ENCODE results near the gene EXOC4. TPM values are rescaled to one million over a fixed set of nuclear protein-coding genes. Genes with fewer than 3 reads are reported as not detected.

Gene EXOC4
- total and polyA plus RNA-seq, 2 of the 13 experiments (the other 11 are each of a cell fraction or from before 2014, with no cell fraction given) = 22.5 to 39.0 TPM

- TF ChIP-seq MNT (IDR thresholded peaks at IDR 0.05) = no peak
- TF ChIP-seq ZBTB42 (CRISPR knock-in tag; IDR thresholded peaks at IDR 0.05) = no peak
- TF ChIP-seq ZNF761 (CRISPR knock-in tag; conservative IDR thresholded peaks at IDR 0.05) = no peak
- TF ChIP-seq ZNF766 (CRISPR knock-in tag; IDR thresholded peaks at IDR 0.05; ENCODE audit: borderline replicate concordance) = no peak
- TF ChIP-seq ATF6 (CRISPR knock-in tag; conservative IDR thresholded peaks at IDR 0.05) = no peak
- peak; percentile 97 for TF ChIP-seq CREM (IDR thresholded peaks at IDR 0.05)
- TF ChIP-seq CREM (CRISPR knock-in tag; IDR thresholded peaks at IDR 0.05) = no peak
- TF ChIP-seq ZNF138 (CRISPR knock-in tag; IDR thresholded peaks at IDR 0.05; ENCODE audit: low read depth) = no peak
- no peak for TF ChIP-seq DBP (CRISPR knock-in tag; IDR thresholded peaks at IDR 0.05; ENCODE audit: not compliant biosample characterization)
- no peak for TF ChIP-seq AGO2 (optimal IDR thresholded peaks at IDR 0.05; ENCODE audit: low read depth, low read length)
- TF ChIP-seq ZBTB34 (CRISPR knock-in tag; IDR thresholded peaks at IDR 0.05) = no peak
- peak; percentile 58; the same call in 1 of the 2 replicates for TF ChIP-seq KAT7 (CRISPR knock-in tag; IDR thresholded peaks at IDR 0.05; ENCODE audit: borderline replicate concordance)
- no peak for TF ChIP-seq ZBTB7A (CRISPR knock-in tag; IDR thresholded peaks at IDR 0.05)
- TF ChIP-seq PRPF4 (IDR thresholded peaks at IDR 0.05; ENCODE audit: low read depth, low read length, poor library complexity, severe bottlenecking) = no peak
- TF ChIP-seq FLYWCH1 (CRISPR knock-in tag; IDR thresholded peaks at IDR 0.05) = no peak
- peak; percentile 63; the same call in 1 of the 2 replicates for TF ChIP-seq TFE3 (CRISPR knock-in tag; IDR thresholded peaks at IDR 0.05)
- peak; percentile 92 for TF ChIP-seq TFDP2 (CRISPR knock-in tag; IDR thresholded peaks at IDR 0.05)
- no peak for TF ChIP-seq SYNCRIP (IDR thresholded peaks at IDR 0.05; ENCODE audit: insufficient read depth, low read depth, low read length)
- TF ChIP-seq MBD4 (IDR thresholded peaks at IDR 0.05; ENCODE audit: borderline replicate concordance, low read length) = no peak
Measured at GRCh38 chr7:133252858-133253518, at the start of gene EXOC4 (continued).

Data from HepG2 (cell line).